HG03442 (cell line): Measurements from ENCODE around the gene ADGRG2.

Experiments used
- ATAC-seq: cut with Tn5 transposase; IDR thresholded peaks from one replicate; pipeline ENCODE4 v1.9.1; 2021; ENCODE audit warnings: mild to moderate bottlenecking, moderate library complexity; ENCODE audit not compliant: unreplicated experiment

Gene ADGRG2, protein sequence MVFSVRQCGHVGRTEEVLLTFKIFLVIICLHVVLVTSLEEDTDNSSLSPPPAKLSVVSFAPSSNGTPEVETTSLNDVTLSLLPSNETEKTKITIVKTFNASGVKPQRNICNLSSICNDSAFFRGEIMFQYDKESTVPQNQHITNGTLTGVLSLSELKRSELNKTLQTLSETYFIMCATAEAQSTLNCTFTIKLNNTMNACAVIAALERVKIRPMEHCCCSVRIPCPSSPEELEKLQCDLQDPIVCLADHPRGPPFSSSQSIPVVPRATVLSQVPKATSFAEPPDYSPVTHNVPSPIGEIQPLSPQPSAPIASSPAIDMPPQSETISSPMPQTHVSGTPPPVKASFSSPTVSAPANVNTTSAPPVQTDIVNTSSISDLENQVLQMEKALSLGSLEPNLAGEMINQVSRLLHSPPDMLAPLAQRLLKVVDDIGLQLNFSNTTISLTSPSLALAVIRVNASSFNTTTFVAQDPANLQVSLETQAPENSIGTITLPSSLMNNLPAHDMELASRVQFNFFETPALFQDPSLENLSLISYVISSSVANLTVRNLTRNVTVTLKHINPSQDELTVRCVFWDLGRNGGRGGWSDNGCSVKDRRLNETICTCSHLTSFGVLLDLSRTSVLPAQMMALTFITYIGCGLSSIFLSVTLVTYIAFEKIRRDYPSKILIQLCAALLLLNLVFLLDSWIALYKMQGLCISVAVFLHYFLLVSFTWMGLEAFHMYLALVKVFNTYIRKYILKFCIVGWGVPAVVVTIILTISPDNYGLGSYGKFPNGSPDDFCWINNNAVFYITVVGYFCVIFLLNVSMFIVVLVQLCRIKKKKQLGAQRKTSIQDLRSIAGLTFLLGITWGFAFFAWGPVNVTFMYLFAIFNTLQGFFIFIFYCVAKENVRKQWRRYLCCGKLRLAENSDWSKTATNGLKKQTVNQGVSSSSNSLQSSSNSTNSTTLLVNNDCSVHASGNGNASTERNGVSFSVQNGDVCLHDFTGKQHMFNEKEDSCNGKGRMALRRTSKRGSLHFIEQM

DNA sequence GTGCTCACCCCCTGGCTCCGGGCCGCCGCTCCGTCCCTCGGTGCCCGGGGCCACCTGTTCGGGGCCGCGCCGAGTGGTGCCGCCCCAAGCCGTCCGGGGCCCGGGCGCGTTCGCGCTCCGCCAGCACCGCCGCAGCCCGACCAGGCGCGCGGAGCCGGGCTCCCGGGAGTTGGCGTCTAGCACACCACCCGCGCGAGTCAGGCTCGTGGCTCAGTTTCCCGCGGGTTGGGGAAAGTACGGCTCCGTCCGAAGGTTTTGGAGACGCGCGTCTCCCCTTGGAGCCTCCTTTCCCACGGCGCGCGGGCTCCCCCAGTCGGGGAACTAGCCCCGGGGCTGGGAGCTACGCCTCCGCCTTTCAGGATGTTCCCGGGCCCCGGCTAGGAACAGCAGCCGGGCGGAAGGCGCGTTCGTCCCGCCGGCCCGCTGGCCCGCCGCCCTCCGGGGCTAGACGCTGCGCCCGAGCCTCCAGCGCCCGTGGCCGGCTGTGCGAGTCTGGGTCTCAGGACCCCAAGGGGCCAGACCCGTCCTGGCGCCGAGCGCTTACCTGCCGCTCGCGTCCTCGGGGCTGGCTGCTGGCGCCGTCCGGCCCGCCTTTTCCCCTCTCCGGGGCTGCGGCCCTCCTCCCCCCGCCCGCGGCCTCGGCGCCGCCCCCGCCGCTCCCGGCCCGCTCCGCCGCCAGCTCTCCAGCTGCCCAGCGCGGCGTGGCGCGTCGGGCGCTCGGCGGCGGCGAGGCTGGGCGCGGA lies at the start of gene ADGRG2:
TSS of gene ADGRG2 (minus strand) at position 571 of the 743 bp plus-strand sequence. CDS start 53,634 bp downstream, outside the sequence.
- ATAC-seq = no peak

DNA sequence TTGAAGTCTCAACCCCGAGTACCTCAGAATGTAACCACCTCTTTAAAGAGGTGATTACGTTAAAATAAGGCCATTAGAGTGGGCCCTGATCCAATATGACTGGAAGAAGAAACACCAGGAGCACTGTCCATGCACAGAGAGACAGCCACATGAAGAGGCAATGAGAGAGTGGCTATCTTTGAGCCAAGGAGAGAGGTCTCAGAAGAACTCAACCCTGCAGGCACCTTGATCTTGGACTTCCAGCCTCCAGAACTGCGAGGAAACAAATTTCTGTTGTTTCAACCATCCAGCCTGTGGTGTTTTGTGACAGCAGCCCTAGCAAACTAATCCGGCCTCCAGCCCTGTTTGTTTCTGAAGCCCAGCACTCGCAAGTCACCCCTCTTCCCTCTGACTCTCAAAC lies 46.3 kb upstream of the ADGRG2 start:
- no peak for ATAC-seq

DNA sequence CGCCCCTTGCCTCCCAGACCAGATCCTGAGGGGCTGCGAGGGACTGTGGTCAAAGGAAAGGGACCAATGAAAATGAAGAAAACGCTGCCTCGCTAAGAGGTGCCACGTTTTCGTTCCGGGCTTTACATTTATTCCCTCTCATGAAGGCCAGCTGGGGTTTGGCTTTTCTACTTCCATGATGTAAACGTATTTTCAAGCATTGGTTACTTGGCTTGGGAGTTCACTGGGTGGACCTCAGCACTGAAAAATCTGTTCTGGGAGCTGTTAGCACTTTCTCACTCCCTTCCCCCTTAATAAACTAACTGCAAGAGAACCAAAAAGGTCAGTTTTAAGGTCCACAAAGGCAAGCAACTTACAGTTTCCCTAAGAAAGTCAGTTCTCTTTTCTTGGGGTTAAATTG lies 40.6 kb upstream of the ADGRG2 start:
- ATAC-seq = no peak

DNA sequence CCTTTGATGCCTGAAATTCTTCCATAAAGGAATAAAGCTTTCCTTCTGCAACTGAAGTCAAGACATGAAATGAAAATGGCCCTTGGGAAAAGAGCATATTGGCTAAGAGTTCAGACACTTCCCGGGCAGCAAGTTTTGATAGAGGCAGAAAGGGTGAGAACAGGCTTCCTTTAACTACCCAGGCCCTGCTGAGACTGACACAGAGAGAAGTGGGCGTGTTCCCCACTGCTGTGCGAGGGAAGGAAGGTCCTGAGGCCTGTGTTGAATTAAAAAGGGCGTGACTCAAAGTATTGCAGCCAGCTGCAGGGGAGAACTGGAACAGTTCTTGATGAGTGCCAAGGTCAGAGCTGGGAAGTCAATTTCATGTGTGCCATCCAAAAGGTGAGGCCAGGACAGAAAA lies 33.9 kb upstream of the ADGRG2 start:
- no peak for ATAC-seq

DNA sequence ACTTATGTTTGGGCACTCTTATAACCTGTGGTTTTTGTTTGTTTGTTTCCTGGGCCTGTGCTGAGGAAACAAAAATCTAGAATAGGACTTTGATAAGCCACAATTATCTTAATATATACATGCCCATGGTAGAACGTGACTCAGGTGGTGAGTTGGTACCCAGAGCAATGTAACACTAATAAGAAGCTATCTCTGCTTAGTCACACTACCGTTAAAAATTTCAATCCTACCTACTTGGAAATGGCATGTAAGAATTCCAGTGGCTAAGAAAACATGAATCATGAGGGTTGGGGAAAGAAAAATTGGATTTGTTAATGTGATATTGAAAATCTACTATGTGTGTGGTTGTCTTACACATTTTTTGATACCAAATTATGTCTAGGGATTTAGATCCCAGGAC lies 30.5 kb upstream of the ADGRG2 start:
- no peak for ATAC-seq

DNA sequence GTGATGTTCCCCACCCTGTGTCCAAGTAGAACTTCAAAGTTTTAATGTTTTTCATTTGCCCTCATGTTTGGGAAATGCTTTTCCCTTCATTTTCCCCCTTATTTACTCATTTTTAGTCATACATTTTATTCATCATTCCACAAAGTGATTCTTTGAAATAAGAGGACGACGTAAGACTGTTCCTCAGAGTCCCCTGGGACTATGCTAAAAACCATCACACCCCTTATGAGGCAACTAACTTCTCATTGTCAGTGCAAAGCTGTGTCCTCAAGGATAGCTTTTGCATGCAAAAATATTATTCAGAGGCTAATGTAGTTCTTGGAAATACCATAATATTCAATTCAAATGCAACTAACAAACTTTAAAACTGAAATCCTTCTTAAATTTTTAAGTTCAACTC lies 14.8 kb upstream of the ADGRG2 start:
- no peak for ATAC-seq

DNA sequence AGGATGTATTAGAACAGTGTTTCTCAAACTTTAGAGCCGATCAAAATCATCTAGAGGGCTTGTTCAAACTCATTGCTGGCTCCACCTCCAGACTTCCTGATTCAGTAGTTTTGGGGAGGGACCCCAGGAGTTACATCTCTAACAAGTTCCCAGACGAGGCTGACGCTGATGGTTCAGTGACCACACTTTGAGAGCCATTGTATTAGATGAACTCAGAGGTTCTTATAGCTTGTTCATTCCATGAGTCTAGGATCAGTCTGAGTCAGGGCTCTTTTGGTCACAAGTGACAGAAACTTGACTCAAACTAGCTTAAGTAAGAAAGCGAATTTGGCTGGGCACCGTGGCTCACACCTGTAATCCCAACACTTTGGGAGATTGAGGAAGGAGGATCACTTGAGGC lies 11.5 kb upstream of the ADGRG2 start:
- ATAC-seq = no peak

DNA sequence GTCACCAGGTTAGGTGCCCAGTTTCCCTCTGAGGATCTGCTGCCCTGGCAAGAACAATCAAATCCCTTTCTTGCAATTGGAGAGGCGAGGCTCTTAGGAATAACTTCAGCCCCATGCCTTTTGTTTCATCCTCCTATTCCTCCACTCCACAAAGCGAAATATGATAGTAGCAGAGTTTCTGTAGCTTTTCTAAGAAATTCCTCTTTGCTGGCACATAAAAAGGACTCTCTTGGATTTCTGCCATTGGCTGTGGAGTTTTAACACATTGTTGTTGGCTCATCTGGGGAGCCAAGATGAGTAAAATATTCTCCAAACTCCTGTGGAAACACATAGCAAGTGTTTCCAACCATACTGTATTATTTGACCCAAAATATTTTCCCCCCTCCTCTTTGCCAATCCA lies 11.0 kb upstream of the ADGRG2 start:
- no peak for ATAC-seq

DNA sequence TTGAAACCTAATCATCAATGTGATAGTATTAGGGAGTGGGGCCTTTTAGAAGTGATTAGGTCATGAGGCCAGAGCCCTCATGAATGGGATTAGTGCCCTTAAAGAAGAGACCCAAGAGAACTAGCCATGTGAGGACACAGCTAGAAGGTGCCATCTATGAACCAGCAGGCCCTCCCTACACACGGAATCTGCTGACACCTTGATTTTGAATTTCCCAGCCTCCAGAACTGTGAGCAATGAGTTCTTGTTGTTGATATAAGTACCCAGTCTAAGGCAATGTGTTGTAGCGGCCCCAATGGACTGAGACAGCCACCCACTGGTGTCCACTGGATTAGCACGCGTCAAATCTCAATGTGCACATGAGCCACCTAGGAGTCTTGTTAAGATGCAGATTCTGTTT lies 8.4 kb upstream of the ADGRG2 start:
- ATAC-seq = no peak

DNA sequence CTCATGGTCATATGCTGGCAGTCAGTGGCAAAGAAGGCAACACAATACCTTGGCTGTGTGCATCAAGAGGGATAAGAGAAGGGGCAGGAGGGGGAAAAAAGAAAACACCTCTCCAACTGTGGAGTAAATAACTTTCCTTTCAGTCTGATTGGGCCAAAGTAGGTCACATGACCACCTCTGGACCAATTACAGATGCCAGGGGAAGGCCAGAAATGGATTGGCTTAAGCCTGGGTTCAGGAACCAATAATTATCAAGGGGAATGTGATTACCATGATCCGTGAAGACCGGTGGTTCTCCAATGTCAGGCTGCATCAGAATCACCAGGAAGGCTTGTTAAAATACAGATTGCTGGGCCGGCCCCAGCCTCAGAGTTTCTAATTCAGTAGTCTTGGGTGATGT lies 7.4 kb upstream of the ADGRG2 start:
- ATAC-seq = no peak

DNA sequence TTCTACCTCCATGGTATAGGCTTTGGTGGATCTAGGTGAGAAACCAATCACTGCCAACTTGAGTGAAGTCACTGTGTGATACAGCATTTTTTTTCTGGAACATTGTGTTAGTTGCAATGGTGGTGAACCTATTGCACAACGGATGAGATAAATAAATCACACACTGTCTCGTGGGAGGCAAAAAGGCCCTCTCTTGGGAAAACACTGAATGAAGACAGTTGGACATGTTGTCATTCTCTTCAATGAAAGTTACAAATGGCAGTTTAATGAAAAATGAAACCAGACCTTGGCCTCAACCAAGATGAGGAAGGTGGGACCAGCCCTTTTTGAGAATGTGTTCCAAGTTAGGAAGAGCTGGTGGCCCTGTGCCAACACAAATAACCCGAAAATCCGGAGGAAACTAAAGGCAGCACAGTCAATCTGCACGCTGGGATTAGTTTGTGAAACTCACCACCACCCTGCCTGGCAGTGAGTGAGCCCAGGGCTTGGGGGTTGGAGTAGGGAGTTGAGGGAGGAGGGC lies 5.4 kb upstream of the ADGRG2 start:
- no peak for ATAC-seq

DNA sequence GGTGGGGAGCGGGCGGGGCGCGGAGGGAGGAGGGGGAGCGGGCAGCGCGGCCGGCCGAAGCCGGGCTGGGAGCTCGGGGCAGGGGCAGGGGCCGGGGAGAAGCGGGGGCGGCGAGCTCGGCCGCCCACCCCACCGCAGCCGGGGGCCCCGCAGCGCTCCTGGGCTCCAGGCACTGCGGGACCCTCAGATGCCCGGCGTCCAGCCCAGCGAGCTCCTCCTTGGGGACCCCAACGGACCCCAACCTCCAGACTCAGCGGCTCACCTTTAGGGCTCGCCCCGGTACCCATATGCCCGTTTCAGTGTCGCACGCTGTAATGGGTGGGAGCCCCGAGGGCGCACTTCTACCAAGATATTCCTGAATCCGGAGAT lies 357 bp upstream of the ADGRG2 start:
- ATAC-seq = no peak

DNA sequence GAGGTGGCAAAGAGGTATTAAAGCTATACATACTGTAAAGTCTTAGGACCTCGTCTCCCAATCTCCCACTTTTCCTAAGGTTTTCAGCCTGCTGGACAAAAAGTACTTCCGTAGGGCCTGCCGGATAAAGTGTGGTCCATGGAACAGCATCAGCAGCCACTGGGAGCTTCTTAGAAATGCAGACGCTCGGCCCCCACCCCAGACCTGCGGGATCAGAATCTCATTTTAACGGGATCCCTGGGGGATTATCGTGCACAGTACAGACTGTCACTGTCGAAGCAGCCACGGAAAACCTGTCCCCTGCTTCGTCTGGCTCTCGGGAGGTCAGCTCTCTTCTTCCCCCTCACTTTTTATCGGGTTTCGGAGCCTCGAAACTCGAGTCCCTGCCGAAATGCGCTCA lies 802 bp downstream of the ADGRG2 start:
- ATAC-seq = no peak

DNA sequence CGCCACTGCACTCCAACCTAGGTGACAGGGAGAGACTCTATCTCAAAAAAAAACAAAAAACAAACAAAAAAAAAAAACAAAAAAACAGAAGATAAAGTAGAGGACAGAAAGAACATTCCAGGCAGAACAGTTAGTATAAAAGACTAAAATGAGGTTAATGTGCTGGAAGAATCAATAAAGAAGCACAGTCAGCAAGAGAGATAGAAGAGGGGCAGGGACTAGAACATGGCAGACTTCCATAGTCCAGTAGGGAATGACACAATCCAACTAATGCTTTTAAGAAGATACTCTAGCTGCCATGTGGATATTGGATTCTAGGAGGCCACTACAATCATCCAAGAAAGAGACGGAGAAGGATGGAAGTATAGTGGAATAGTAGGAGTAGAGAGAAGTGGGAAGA lies 11.6 kb downstream of the ADGRG2 start:
- no peak for ATAC-seq

DNA sequence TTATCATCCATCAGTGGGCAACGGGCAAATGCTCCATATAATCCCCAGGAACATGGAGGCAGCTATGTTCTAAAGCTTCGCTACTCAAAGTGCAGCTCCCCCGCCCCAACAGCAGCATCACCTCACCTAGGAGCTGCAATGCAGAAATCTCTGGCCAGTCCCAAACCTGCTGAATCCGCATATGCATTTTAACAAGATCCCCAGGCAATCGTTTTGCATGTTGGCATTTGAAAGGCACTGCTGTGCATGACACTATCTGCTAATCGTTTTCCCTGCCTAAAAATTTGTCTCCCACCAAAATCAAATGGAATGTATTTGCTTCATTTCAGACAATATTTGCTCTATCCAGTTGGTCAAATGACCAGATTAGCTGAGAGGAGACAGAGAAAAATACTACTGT lies 15.2 kb downstream of the ADGRG2 start:
- no peak for ATAC-seq

DNA sequence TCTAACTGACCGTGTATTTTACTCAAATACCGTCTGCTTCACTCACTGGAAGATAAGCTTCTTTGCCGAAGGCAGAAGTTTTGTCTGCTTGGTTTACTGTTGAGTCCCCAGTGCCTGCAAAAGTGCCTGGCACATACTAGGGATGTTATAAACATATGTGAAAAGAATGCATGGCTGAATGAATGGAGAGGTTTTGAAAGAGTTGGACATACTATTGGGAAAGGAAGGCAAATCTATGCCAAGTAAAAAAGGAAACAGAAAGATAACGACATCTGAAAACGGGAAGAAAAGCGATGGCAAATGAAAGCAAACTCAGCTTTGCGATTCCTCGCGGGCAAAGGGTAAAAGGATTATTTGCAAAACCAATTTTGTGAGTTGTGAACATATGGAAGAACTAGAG lies 21.7 kb downstream of the ADGRG2 start:
- ATAC-seq = no peak

DNA sequence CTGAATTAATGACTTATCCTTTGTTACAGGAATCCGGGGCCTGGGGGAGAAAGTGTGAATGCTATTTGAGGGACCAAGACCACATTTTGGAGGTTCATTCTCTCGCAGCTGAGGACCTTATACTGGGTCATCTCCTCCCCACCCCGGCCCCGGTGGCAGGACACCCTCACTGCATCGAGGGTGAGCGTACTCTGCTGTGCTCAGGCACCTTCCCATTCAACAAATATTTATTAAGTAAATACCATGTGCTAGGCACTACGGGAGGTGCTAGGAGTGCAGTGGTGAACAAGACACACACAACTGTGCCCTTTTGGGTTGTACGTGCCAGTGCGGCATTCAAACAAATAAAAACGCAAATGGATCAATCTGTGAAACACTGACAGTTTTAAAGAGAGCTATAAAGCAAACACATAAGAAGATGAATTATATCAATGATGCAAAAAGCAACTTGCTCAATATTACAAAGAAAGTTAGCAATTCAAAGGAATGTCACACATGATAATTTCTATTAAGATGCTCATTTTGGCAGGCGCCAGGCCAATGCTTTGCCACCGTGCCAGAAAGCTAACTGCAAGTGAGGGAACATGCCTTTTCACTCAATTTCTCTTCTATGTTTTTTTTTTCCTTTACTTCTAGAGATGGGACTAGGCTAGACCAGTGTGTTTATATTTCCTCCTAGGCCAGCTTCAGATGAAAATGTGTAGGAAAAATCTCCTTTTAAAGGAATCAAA lies 24.6 kb downstream of the ADGRG2 start:
- ATAC-seq = no peak

DNA sequence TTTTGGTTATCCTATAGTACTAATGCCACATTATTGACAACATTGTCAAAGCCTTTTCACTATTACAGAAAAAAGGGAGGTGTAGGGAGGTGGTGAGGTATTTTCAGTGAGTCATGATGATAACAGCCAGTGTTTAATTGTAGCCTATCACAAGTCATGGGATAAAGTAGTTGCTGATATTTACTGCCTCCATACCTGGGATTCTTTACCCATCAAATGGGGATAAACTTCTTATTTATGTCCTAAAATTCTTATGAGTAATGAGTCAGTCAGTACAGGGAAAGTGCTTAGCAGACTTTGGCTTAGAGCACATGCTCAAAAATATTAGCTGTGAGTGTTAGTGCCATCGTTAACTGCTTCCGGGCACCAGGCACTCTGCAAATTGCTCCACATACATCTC lies 25.7 kb downstream of the ADGRG2 start:
- no peak for ATAC-seq

DNA sequence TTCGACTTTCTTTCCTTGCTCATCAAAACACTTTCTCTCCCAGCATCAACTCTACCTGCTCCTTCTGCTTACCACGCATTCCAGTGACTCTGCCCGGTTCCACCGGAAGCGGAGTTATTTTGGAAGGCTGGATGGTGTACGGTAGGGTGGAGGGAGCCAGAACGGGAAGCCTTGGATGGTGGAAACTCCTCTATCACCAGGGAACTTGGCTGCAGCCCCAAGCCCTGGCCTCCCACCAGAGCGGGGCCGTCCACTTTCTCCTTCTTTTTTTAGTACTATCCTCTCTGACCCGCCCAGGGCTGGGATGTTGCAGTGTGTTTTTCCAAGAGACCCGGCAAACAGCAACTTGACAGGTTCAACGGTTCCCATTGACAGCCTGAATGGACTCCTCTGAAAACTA lies 27.6 kb downstream of the ADGRG2 start:
- ATAC-seq = no peak

DNA sequence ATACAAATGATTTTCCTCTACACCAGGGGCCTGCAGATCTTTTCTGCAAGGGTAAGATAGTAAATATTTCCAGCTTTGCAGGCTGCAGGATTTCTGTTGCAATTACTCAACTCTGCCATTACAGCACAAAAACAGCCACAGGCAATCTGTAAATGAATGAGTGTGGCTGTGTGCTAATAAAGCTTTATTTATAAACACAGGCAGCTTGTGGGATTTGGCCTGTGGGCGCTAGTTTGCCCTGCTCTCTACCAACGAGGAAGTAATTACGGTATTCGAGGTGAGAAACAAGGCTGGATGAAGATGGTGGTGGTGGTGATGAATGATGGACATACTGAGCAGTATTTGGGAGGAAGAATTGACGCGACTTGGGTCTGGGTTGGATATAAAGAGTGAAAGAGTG lies 30.7 kb downstream of the ADGRG2 start:
- no peak for ATAC-seq
